Hepatic stellate cell (primary cell): ENCODE results near the gene SLC8A1.
A peak's percentile ranks its signal among the peaks of the same experiment; 100 is the strongest.
"Not testable (repeated sequence)": the region's sequence is repeated elsewhere in the genome, so short reads cannot be mapped to it uniquely, and the experiment has no call there.

Source experiments
- DNase-seq: peaks from one replicate; pipeline ENCODE4 v3.0.0; 2011; ENCODE audit warnings: low spot score

SLC8A1 gene

DNA sequence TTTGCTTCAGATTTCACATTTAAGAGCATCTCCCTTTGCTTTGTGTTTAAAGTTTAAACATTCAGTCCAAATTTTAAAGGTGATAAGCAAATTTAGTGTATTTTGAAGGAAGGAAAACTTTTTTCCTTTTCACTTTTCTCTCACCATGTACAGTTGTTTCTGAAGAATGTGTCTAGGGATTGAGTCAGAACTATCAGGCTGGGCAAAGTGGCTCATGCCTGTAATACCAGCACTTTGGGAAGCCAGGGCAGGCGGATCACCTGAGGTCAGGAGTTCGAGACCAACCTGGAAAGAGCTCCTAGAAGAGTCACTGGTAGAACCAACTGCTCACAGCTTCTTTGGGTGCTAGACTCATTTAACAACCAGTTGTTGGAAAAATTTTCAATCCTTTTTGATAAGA lies 345.8 kb downstream of the SLC8A1 start:
- DNase-seq: no peak

DNA sequence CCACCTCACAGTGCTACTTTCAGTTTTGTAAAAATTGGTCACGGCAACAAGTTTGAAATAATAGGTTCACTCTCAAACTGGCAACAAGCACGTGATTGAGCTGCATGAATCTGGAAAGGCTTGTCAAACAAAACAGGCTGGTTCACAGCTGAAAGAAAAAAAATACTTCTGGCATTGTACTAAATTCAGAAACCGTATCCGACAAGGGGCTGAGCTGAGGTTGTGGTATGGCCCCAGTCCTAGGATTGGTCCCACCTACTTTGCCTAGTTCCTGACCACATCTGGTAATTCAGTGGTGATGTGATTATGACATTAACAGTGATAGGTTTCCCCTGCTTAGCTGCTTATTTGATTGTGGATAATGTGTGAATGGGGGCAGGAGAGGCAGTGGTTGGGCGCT lies 346.3 kb downstream of the SLC8A1 start:
- no peak for DNase-seq

DNA sequence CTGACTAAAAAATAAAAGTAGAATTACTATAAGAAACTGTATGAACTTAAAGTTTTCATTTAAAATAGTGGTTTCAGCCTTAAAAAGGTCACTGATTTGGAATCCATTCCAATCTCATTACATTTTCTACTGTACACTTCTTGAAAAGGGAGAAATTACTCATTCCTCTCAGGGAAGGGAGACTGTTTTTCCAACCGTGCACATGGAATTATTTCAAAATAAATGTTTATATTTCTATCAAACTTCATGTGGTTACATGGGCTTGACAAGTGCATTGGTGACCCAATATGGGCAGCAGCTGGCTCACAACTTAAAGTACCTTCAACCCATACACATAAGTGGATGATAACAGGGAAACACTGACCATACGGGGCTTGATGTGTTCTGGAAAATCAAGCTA lies 348.3 kb downstream of the SLC8A1 start:
- peak; percentile 19 for DNase-seq

DNA sequence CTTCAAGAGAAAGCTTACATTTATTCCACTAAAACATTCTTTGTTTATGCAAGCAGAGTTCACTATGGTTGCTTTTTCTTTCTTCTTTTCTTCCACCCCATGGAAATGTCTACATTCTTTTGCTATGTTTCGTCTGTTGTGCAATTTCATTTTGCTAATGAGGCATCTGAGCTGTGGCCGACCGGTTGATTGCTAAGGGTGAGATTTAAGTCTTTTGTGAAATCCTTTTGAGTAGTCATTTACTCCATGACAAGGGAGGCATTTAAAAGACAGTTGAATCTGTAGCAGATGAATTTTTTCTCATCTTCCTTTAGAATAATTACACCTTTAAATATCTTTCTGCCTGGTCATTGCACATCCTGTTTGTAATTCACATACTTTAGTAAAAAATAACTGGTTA lies 348.7 kb downstream of the SLC8A1 start:
- DNase-seq: no peak

DNA sequence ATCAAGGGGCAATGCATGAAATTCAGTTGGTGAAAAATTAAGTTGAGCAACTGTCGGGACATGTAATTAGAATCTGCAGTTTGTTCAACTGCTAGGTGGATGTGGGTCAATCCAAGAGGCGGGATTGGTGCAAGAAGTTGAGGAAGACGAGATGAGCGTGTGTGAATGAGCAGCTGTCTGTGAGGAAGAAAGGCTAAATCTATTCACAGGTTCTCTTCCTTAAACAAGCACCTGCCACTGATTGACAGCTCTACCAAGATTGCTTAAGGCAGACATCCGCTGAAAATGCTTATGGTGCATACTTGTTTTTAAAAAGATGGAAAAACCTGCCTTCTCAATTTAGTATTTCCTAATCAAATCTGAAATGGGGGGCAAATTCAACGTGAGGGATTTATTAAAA lies 349.4 kb downstream of the SLC8A1 start:
- DNase-seq: no peak

DNA sequence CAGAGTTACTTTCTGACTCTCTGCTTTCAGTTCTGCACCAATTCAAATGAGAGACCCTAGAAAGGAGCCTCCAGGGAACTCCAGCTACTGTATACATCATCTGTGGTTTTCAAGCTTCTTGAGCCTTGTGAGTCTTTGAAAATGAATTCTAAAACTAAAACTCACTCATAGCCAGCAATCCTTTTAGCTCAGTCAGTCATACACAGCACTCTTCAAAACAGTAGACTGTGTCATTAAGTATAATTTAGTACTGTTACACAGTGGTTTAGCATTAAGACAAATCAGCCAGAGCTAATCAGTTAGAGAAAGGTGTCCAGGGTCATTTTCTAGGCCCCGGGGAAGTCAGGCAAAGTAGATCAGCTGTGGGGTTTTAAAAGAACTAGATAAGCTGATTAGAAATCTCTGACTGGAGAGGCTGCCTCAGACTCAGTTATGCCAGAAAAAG lies 350.7 kb downstream of the SLC8A1 start:
- DNase-seq: peak; percentile 10

DNA sequence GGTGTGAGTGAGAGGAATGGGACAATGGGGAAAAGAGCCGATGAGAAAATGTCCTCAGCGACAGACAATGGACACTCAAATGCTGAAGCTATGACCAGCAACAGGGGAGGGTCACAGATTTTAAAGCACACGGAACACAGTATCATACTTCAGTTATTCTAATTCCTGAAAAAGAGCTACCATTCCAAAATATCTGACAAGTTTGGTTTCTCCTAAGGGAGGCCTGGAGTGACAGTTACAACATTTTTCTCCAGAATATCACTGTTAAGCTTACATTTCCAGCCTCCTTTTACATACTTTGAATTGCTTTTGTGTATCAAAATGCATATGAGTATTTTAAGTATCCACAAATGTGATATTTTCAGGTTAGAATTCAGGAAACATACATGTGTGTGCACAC lies 351.2 kb downstream of the SLC8A1 start:
- no peak for DNase-seq

DNA sequence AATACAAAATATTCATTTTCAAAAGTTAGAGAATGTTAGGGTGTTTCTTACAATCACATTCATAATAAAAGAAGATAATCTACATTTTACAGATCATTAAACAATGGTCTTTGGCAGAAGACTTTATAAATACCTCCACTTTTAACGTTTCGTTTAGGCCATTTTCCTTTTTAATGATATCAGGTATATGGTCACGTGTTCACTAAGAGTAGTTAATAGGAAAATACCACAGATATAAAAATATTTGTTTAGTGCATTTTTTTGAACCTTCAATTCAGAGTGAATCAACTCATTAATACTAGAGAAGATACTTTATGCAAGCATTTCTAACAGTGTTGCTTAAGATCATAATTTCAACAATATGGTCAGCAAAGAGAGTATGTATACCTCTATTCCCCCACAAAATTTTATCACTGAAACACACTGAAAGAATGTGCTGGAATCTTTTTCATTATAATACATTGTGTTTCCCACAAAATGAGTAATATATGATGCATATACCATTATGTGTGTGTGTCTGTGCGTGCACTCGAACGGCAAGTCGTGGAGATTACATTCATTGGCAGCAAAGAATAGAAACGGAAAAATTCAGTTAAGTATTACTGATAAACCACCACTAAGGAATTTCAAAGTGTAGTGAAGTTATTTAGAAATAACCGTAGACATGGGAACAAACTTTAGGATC lies 353.0 kb downstream of the SLC8A1 start:
- no peak for DNase-seq

DNA sequence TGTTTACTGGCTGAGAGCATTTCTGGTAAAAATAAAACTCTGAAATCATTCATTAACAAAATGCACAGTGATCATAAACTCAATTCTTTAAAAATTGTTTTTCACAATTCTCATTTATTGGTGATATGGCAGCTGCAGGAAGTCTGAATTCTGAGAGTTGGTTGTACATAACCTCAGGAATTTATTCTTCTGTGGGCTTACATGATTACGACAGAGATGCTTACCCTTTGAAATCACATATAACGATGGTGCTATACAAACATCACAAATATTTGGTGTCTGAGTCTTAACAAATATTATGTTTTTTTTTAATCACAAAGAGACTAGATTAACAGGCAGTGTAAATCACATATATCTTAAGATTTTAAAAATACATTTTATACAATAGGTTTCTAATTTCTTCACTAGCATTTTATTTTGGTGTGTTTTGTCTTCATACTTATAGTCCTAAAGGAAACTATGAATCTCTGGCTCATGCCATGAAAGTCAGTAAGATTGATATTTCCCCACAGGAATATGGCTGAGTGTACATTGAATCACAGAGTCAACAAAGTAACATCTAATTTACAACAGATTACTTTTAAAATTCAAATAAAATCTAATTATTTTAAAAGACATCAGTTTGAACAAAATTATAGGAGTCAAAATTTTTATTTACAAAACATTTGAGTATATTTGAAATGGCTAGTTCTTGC lies 354.1 kb downstream of the SLC8A1 start:
- no peak for DNase-seq

DNA sequence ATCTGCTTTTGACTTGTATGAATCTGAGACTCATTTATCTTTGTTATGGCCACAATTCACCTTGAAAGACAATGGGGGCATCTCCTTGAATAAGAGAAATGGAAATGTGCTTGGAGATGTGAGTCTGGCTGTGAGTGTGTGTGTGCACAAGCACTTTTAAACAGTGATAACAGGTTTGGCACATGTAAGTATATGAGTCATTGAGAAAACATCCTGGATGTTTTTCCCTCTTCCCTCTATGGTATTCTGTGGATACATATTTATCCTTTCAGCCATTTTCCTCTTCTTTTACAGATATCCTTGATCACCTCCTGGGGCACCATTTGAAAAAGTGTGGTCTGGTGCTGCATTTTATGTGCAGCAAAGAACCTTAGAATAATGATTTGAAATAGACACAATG lies 355.5 kb downstream of the SLC8A1 start:
- no peak for DNase-seq

DNA sequence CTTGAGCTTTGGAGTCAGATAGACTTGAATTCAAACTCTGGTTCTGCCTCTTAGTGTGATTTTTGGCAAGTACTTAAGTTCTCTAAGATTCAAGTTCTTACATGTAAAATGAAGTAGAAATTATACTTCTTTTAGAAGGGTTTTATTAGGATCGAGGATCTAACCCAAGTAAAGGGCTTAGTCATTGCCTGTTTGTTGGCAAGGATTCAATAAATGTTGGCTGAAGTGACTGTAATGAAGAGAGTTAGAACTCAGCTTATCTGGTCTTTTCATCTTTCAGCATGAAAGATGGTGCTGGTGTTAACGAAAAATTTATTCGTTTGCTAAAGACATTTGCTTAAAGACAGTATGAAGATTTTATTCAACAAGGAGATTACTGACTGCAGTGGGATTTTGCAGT lies 356.9 kb downstream of the SLC8A1 start:
- no peak for DNase-seq

DNA sequence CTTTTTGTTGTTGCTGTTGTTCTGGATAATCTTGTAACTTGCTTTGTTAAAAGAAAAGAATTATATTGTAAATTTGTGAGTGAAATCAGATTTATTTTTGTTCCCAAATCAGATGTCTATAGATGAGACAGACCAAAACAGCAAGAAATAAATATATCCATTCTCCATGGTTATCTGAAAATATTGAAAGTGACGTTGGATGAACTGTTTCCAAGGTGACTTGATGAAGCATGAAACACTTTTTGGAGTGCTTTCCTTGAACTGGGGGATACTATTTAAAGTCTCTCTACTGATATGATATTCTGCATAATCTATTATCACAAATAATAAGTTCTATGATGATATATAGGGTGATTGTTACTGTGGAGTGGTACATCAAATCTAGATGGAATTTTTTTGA lies 357.4 kb downstream of the SLC8A1 start:
- no peak for DNase-seq

DNA sequence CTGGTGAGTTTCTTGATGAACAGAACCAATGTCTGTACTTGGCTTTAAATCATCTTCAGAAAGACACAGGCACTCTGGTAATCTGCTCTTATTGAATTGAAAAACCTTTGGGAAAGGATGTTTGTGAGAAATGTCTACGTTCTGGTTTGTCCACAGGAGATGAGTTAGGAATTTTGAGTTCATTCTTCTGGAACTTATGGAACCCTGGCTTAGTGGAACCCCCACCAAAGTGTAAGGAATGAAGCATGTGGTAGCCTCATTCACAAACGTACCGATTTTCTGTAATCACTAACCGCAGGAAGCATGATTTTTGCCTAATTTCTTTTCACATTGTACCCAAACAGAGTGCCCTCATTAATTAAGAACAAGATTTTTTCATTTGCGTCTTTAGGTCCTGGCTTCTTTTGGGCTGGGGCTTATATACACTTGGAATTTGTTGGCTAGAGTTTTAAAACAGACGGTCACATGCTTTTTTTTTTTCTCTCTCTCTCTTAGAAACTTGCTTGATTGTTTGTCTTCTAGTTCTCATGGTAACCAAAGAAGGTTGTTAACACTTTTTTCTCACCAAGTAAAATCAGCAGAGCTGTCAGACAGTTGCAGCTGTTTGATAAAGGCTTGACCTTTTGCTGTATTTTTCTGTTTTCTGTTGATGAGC lies 358.7 kb downstream of the SLC8A1 start:
- DNase-seq: no peak

DNA sequence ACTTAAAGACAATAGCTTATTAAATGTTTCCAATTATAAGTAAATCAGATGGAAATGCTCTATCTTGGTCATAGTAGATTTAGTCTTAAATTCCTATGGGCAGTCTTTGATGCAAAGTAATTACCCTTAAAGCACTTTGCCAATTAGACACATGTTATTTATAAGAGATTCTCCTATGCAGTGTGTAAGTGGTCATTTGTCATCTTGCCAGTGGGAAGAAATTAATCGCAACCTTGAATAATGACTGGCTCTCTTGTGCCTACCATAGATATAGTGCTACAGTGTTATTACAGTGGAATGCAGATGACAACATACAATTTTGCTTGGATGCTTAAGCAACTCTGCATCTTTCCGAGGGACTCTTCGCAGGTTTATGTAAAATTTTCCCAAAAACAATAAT lies 361.8 kb downstream of the SLC8A1 start:
- DNase-seq: no peak

DNA sequence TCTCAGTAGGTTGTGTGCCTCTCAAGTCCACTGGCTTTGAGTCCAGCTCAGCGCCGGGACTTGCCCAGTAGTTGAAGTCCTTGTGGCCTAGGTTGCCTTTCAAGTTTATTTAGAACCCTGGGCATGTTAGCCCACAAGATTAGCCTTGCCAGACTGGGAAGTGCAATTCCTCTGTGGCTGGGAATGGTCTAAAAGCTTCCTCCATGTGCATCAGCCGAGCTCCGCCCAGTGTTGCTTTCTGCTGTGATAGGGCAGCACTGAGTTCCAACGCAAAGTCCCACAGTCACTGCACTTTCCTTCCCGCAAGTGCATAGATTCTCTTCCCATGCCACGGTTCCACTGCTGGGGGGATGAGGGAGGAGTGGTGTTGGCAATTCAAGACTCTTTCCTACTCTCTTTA lies 364.0 kb downstream of the SLC8A1 start:
- DNase-seq: no peak

DNA sequence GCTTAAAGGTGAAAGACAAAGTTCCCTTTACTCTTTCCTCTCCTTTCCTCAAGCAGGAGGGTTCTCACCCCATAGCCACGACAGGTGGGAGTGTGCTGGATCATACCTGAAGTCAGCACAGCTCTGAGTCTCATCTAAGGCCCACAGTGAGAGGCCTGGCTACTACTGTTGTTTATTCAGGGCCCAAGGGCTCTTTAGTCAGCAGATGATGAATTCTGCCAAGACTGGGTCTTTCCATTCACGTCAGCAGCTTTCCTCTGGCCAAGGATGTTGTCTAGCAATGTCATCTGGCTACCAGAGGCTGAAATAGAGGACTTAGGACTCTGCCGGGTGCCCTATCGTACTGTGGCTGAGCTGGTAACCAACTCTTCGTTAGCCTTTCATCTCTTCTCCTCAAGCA lies 364.5 kb downstream of the SLC8A1 start:
- DNase-seq: no peak

DNA sequence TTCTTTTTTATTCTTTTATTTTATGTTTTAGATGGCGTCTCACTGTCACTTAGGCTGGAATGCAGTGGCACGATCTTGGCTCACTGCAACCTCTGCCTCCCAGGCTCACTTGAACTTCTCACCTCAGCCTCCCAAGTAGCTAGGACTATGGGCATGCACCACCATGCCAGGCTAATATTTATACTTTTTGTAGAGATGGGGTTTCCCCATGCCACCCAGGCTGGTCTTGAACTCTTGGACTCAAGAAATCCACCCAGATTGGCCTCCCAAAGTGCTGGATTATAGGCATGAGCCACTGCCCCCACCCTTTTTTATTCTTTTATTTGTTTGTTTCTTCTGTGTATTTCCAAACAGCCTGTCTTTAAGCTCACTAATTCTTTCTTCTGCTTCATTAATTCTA lies 366.1 kb downstream of the SLC8A1 start:
- DNase-seq: no peak

DNA sequence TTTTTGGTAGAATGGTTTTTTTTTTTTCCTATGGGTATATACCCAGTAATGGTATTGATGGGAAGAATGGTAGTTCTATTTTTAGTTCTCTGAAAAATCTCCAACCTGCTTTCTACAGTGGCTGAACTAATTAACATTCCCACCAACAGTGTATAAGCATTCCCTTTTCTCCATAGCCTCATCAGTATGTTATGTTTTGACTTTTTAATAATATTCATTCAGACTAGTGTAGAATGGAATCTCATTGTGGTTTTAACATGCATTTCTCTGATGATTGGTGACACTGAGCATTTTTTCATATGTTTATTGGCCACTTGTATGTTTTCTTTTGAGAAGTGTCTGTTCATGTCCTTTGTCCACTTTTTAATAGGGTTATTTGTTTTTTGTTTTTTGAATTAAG lies 378.6 kb downstream of the SLC8A1 start:
- not testable (repeated sequence) for DNase-seq

DNA sequence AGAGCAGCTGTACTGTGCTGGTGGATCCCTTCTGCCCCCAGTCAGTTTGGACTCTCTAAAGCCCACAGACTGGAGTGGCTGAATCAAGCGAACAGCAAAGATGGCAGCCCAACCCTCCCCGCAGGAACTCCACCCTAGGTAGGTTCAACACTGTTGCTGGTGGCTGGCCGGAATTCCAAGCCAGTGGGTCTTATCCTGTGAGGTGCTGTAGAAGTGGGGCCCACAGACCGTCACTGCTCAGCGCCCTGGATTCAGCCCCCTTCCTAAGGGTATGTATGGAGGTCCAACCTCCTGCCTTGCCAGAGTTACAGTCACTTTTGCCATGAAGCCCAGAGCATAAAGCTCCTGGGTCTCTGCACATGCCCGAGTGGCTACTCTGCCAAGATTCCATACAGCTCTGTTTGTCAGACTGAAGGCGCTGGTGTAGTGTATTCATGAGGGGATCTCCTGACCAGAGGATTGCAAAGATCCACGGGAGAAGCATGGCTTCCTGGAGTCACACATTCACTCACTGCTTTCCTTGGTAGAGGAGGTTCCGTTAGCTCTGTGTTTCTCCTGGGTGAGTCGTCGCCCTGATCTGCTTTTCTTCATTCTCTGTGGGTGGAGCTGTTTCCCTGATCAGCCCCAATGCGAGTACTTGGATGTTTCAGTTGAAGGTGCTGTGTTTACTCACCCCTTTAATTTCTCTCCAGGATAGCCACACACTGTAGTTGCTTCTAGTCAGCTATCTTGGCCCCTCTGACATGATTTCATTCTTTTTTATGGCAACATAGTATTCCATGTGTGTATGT lies 379.3 kb downstream of the SLC8A1 start:
- DNase-seq: no peak

DNA sequence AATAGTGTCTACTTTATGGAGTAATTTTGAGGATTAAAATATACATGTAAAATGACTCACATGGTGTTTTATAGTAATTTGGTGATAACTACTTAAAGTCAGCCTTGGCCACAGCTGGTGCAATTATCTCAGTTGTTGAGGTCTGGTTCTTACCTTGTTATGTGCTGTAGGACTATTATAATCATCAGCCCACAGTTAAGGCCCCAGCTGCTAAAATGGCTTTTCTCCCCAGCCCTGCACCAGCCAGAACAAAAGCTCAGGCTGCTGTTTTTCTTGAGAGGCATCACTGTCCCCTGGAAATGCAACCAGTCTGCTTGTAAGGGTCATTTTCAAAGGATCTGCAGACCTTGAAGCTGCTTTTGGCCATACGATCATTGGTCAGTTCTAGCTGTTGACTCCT lies 389.5 kb downstream of the SLC8A1 start:
- no peak for DNase-seq

DNA sequence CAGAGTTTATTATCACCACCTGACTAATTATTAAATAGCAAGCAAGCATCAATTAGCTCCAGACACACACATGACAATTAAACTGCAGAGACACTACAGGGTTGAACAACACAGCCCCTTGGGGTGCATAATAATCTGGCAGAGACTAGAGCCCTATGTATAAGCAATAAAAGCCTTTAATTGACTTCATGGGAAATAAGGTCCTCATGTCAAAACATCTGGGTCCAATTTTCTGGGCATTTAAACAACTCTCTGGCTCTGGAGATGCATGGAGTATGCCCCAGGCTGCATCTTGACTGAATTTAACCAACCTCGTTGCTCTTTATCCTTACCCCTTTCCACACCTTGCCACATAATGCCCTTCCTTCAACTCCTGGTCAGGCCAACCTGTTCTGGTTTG lies 402.1 kb downstream of the SLC8A1 start:
- DNase-seq: no peak

DNA sequence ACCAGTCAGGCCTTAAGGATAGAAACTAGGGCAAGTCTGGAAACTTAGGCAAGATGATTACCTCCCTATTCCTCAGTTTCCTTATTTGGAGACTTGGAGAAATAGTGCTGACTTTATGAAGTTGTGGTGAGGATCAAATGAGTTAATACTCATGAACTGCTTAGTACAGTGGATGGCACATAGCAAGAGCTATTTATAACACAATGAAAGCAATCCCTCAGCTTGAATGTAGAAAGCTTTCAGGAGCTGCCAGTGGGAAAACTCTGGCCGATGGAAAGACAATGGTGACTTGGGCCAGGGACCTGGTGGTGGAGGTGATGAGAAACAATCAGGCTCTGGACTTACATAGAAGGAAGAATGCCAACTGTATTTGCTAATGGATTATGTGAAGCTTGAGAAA lies 403.4 kb downstream of the SLC8A1 start:
- DNase-seq: no peak

DNA sequence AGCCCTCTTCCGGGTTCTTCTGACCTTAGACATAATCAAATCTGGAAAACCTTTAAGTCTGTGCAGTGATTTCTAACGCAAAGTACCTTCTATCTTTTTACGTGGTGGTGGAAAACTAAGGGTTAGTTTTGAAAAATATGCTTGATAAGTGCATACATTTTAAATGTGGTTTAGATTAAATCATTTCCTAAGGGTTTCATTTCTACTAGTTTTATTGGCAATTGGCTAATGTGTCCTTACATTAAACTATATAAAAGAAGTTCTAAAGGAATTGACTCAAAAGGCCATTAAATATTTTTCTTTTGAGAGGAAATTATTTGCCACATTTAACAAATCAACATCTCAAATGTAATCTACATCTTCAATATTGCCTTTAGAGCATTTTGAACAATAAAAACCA lies 404.5 kb downstream of the SLC8A1 start:
- DNase-seq: no peak
